Mesendoderm (in vitro differentiated cells): ENCODE measurements around the gene UCN3. TPM values are rescaled to one million over a fixed set of nuclear protein-coding genes. Genes with fewer than 3 reads are reported as not detected.

Experiments used
- DNase-seq: peaks from one replicate; pipeline ENCODE4 v3.0.0; 2013
- H2AK5ac ChIP-seq: 2 replicates; pipeline ENCODE4 v1.6.1; 2013; ENCODE audit warnings: low read length, inconsistent platforms
- H2BK120ac ChIP-seq: 2 replicates; pipeline ENCODE4 v1.6.1; 2013; ENCODE audit warnings: low read depth, mild to moderate bottlenecking, low read length, moderate library complexity, mixed read lengths
- H2BK15ac ChIP-seq: replicated peaks from 2 replicates; pipeline ENCODE4 v1.6.1; 2013; ENCODE audit warnings: low read depth, mild to moderate bottlenecking, moderate library complexity
- H2BK5ac ChIP-seq: 2 replicates; pipeline ENCODE4 v1.6.1; 2013; ENCODE audit warnings: low read length, inconsistent platforms
- H3K18ac ChIP-seq: 2 replicates; pipeline ENCODE4 v1.6.1; 2013; ENCODE audit warnings: mild to moderate bottlenecking, low read length, mixed read lengths
- H3K23ac ChIP-seq: one replicate; pipeline ENCODE4 v1.6.1; 2013; ENCODE audit warnings: low read length
- H3K27ac ChIP-seq: 2 replicates; pipeline ENCODE4 v1.5.1; 2013; ENCODE audit warnings: low read depth, mild to moderate bottlenecking, inconsistent platforms, low read length, moderate library complexity
- H3K27me3 ChIP-seq: 2 replicates; pipeline ENCODE4 v1.6.1; 2013; ENCODE audit warnings: low read length, control low read depth, mild to moderate bottlenecking, inconsistent platforms; ENCODE audit not compliant: insufficient read depth, poor library complexity
- H3K36me3 ChIP-seq: 2 replicates; pipeline ENCODE4 v1.6.1; 2013; ENCODE audit warnings: low read length, inconsistent platforms; ENCODE audit not compliant: control insufficient read depth, insufficient read depth
- H3K4ac ChIP-seq: one replicate; pipeline ENCODE4 v1.6.1; 2013; ENCODE audit warnings: low read depth, mild to moderate bottlenecking, low read length, moderate library complexity
- H3K4me1 ChIP-seq: 2 replicates; pipeline ENCODE4 v1.6.1; 2013; ENCODE audit warnings: low read depth, low read length, inconsistent platforms; ENCODE audit not compliant: control insufficient read depth
- H3K4me2 ChIP-seq: 2 replicates; pipeline ENCODE4 v1.6.1; 2013; ENCODE audit warnings: low read length
- H3K4me3 ChIP-seq: 2 replicates; pipeline ENCODE4 v1.5.1; 2013; ENCODE audit warnings: mild to moderate bottlenecking, low read length
- H3K56ac ChIP-seq: one replicate; pipeline ENCODE4 v1.6.1; 2013; ENCODE audit warnings: low read length
- H3K79me1 ChIP-seq: 2 replicates; pipeline ENCODE4 v1.6.1; 2013; ENCODE audit warnings: low read length, inconsistent platforms
- H3K79me2 ChIP-seq: 2 replicates; pipeline ENCODE4 v1.6.1; 2013; ENCODE audit warnings: mild to moderate bottlenecking, low read length; ENCODE audit not compliant: control insufficient read depth, insufficient read depth
- H3K9ac ChIP-seq: 2 replicates; pipeline ENCODE4 v1.6.1; 2013; ENCODE audit warnings: low read length, inconsistent platforms
- H4K5ac ChIP-seq: one replicate; pipeline ENCODE4 v1.6.1; 2013; ENCODE audit warnings: low read length
- H4K8ac ChIP-seq: one replicate; pipeline ENCODE4 v1.6.1; 2013; ENCODE audit warnings: low read depth, mild to moderate bottlenecking, control low read depth, low read length, moderate library complexity
- WGBS: extraction: QIAGEN DNeasy Blood & Tissue Kit; methylation state at CpG from one replicate; pipeline ENCODE4 v1.1.7; 2013; ENCODE audit warnings: low lambda C conversion rate, missing lambda C conversion rate; ENCODE audit not compliant: insufficient coverage; ENCODE audit errors: extremely low coverage; 5-methylcytosine and 5-hydroxymethylcytosine counted together
- polyA plus RNA-seq, 2 experiments: library from polyadenylated mRNA; stranded (reverse); fragments of 200-250 nt; gene quantifications; one replicate each; pipeline ENCODE4 v1.2.3, GENCODE V29; 2013

UCN3 gene
- polyA plus RNA-seq (2013, experiment 1 of 2), result not detected
- not detected for polyA plus RNA-seq (2013, experiment 2 of 2)

- WGBS, result no CpG with 5 or more reads among the region's 21 CpGs
- no peak for DNase-seq
- Histone ChIP-seq H3K18ac (no peak within 1 kb of the TSS), H3K9ac (no peak within 1 kb of the TSS), H3K79me2 (no peaks in the 10 kb centered on the region), H2BK5ac (no peak within 1 kb of the TSS), H3K36me3 (no peaks in the 10 kb centered on the region), H3K27me3 (no peaks in the 10 kb centered on the region), H3K4me1 (no peaks in the 10 kb centered on the region), H3K4me2 (no peak within 1 kb of the TSS), H3K27ac (no peak within 1 kb of the TSS), H3K23ac (no peak within 1 kb of the TSS), H2BK15ac (no peak within 1 kb of the TSS), H2AK5ac (no peak within 1 kb of the TSS), H2BK120ac (no peak within 1 kb of the TSS), H3K4me3 (no peak within 1 kb of the TSS), H3K4ac (no peak within 1 kb of the TSS), H4K8ac (no peak within 1 kb of the TSS), H3K56ac (no peak within 1 kb of the TSS), H3K79me1 (no peaks in the 10 kb centered on the region), H4K5ac (no peak within 1 kb of the TSS)
Measured at GRCh38 chr10:5364890-5365338, at the start of gene UCN3. TSS of gene UCN3 (plus strand) at chr10:5364966. CDS start at chr10:5373721, 8,755 bp downstream.

GRCh38 chr10:5317547-5318107, 47.1 kb upstream of the UCN3 start:
- H2BK120ac ChIP-seq, result no peak overlapping the region
- H4K8ac ChIP-seq, result no peak overlapping the region
- H3K79me2 ChIP-seq, result no peaks in the 10 kb centered on the region
- H3K4me3 ChIP-seq, result no peak overlapping the region
- H3K23ac ChIP-seq, result no peak overlapping the region
- WGBS, result no CpG with 5 or more reads among the region's 10 CpGs
- H3K79me1 ChIP-seq, result no peaks in the 10 kb centered on the region
- no peak overlapping the region for H2BK15ac ChIP-seq
- no peak overlapping the region for H2AK5ac ChIP-seq
- H3K9ac ChIP-seq, result no peak overlapping the region
- H4K5ac ChIP-seq, result no peak overlapping the region
- H3K4me1 ChIP-seq, result no peaks in the 10 kb centered on the region
- no peak overlapping the region for H3K56ac ChIP-seq
- H3K4ac ChIP-seq, result no peak overlapping the region
- H3K27ac ChIP-seq, result no peak overlapping the region
- no peak overlapping the region for H2BK5ac ChIP-seq
- no peaks in the 10 kb centered on the region for H3K27me3 ChIP-seq
- peak; percentile 18 for DNase-seq
- no peak overlapping the region for H3K4me2 ChIP-seq
- no peaks in the 10 kb centered on the region for H3K36me3 ChIP-seq
- no peak overlapping the region for H3K18ac ChIP-seq

GRCh38 chr10:5318148-5318547, 46.6 kb upstream of the UCN3 start:
- H3K79me1 ChIP-seq, result no peaks in the 10 kb centered on the region
- no peak overlapping the region for H2BK5ac ChIP-seq
- no peak overlapping the region for H4K8ac ChIP-seq
- DNase-seq, result no peak
- no peaks in the 10 kb centered on the region for H3K79me2 ChIP-seq
- no peak overlapping the region for H3K9ac ChIP-seq
- no peak overlapping the region for H3K18ac ChIP-seq
- H3K27me3 ChIP-seq, result no peaks in the 10 kb centered on the region
- H4K5ac ChIP-seq, result no peak overlapping the region
- no peaks in the 10 kb centered on the region for H3K4me1 ChIP-seq
- H3K4ac ChIP-seq, result no peak overlapping the region
- no peak overlapping the region for H3K4me3 ChIP-seq
- no peak overlapping the region for H3K56ac ChIP-seq
- no peak overlapping the region for H2BK120ac ChIP-seq
- H3K36me3 ChIP-seq, result no peaks in the 10 kb centered on the region
- H2BK15ac ChIP-seq, result no peak overlapping the region
- H3K23ac ChIP-seq, result no peak overlapping the region
- no peak overlapping the region for H2AK5ac ChIP-seq
- no peak overlapping the region for H3K4me2 ChIP-seq
- no CpG with 5 or more reads among the region's 5 CpGs for WGBS
- H3K27ac ChIP-seq, result no peak overlapping the region

- no peak overlapping the region for H3K4me2 ChIP-seq
- H3K4ac ChIP-seq, result no peak overlapping the region
- no peak overlapping the region for H2BK120ac ChIP-seq
- WGBS, result no CpG with 5 or more reads among the region's 4 CpGs
- no peak overlapping the region for H2AK5ac ChIP-seq
- no peaks in the 10 kb centered on the region for H3K79me2 ChIP-seq
- H3K4me3 ChIP-seq, result no peak overlapping the region
- H2BK5ac ChIP-seq, result no peak overlapping the region
- no peaks in the 10 kb centered on the region for H3K79me1 ChIP-seq
- H3K27me3 ChIP-seq, result no peaks in the 10 kb centered on the region
- no peak overlapping the region for H2BK15ac ChIP-seq
- no peak overlapping the region for H4K8ac ChIP-seq
- H3K18ac ChIP-seq, result no peak overlapping the region
- DNase-seq, result no peak
- no peak overlapping the region for H3K27ac ChIP-seq
- H3K4me1 ChIP-seq, result no peaks in the 10 kb centered on the region
- H4K5ac ChIP-seq, result no peak overlapping the region
- H3K9ac ChIP-seq, result no peak overlapping the region
- no peak overlapping the region for H3K23ac ChIP-seq
- H3K56ac ChIP-seq, result no peak overlapping the region
- H3K36me3 ChIP-seq, result no peaks in the 10 kb centered on the region
Measured at GRCh38 chr10:5319863-5320262, 44.9 kb upstream of the UCN3 start.

GRCh38 chr10:5321273-5321672, 43.5 kb upstream of the UCN3 start:
- no peak overlapping the region for H2BK5ac ChIP-seq
- H3K9ac ChIP-seq, result no peak overlapping the region
- H3K23ac ChIP-seq, result no peak overlapping the region
- no peak overlapping the region for H2AK5ac ChIP-seq
- H3K4ac ChIP-seq, result no peak overlapping the region
- no CpG with 5 or more reads among the region's 3 CpGs for WGBS
- no peak for DNase-seq
- no peaks in the 10 kb centered on the region for H3K79me2 ChIP-seq
- no peak overlapping the region for H3K18ac ChIP-seq
- H3K4me2 ChIP-seq, result no peak overlapping the region
- H4K5ac ChIP-seq, result no peak overlapping the region
- H2BK15ac ChIP-seq, result no peak overlapping the region
- H3K4me3 ChIP-seq, result no peak overlapping the region
- no peaks in the 10 kb centered on the region for H3K79me1 ChIP-seq
- no peaks in the 10 kb centered on the region for H3K4me1 ChIP-seq
- H4K8ac ChIP-seq, result no peak overlapping the region
- no peaks in the 10 kb centered on the region for H3K36me3 ChIP-seq
- H2BK120ac ChIP-seq, result no peak overlapping the region
- no peaks in the 10 kb centered on the region for H3K27me3 ChIP-seq
- H3K56ac ChIP-seq, result no peak overlapping the region
- no peak overlapping the region for H3K27ac ChIP-seq

- Histone ChIP-seq H3K27me3 (no peaks in the 10 kb centered on the region), H4K8ac (no peak overlapping the region), H3K56ac (no peak overlapping the region), H3K27ac (no peak overlapping the region), H2BK5ac (no peak overlapping the region), H3K4me3 (no peak overlapping the region), H3K23ac (no peak overlapping the region), H3K79me2 (no peaks in the 10 kb centered on the region), H3K4me2 (no peak overlapping the region), H2BK120ac (no peak overlapping the region), H2AK5ac (no peak overlapping the region), H3K4me1 (no peaks in the 10 kb centered on the region), H4K5ac (no peak overlapping the region), H3K4ac (no peak overlapping the region), H3K79me1 (no peaks in the 10 kb centered on the region), H3K36me3 (no peaks in the 10 kb centered on the region), H3K18ac (no peak overlapping the region), H3K9ac (no peak overlapping the region), H2BK15ac (no peak overlapping the region)
- DNase-seq, result no peak
- no CpG with 5 or more reads among the region's 4 CpGs for WGBS
Measured at GRCh38 chr10:5323446-5323845, 41.3 kb upstream of the UCN3 start.
